GM23248 (cell line): Measurements from ENCODE around the gene TRPM5. TPM values are rescaled to one million over a fixed set of nuclear protein-coding genes. Genes with fewer than 3 reads are reported as not detected.

ENCODE experiments used
- DNase-seq: peaks from one replicate; pipeline ENCODE4 v3.0.0-alpha.2; 2015
- H2AFZ ChIP-seq: fragments of 200-600 bp; sonication (generic); 2 replicates; pipeline ENCODE4 v1.6.1; 2016; ENCODE audit warnings: antibody characterized with exemption
- H3F3A ChIP-seq: fragments of 200-600 bp; sonication (generic); 2 replicates; pipeline ENCODE4 v1.6.1; 2016; ENCODE audit warnings: mild to moderate bottlenecking, antibody characterized with exemption, mixed run types; ENCODE audit not compliant: insufficient read depth
- H3K27ac ChIP-seq: fragments of 200-600 bp; sonication (generic); 2 replicates; pipeline ENCODE4 v1.5.1; 2016; ENCODE audit warnings: mild to moderate bottlenecking
- H3K27me3 ChIP-seq: fragments of 200-600 bp; sonication (generic); replicated peaks from 2 replicates; pipeline ENCODE4 v1.6.1; 2016; ENCODE audit warnings: mild to moderate bottlenecking; ENCODE audit not compliant: insufficient read depth
- H3K36me3 ChIP-seq: fragments of 200-600 bp; sonication (generic); 2 replicates; pipeline ENCODE4 v1.6.1; 2016; ENCODE audit warnings: low read depth, mild to moderate bottlenecking
- H3K4me1 ChIP-seq: fragments of 200-600 bp; sonication (generic); 2 replicates; pipeline ENCODE4 v1.6.1; 2016; ENCODE audit warnings: mild to moderate bottlenecking; ENCODE audit not compliant: insufficient read depth
- H3K4me2 ChIP-seq: fragments of 200-600 bp; sonication (generic); one replicate; pipeline ENCODE4 v1.6.1; 2016; ENCODE audit warnings: mild to moderate bottlenecking; ENCODE audit not compliant: unreplicated experiment
- H3K4me3 ChIP-seq: fragments of 200-600 bp; sonication (generic); 2 replicates; pipeline ENCODE4 v1.5.1; 2016; ENCODE audit warnings: mild to moderate bottlenecking
- H3K79me2 ChIP-seq: fragments of 200-600 bp; sonication (generic); 2 replicates; pipeline ENCODE4 v1.6.1; 2016; ENCODE audit warnings: mild to moderate bottlenecking; ENCODE audit not compliant: insufficient read depth
- H3K9ac ChIP-seq: fragments of 200-600 bp; sonication (generic); 2 replicates; pipeline ENCODE4 v1.6.1; 2016; ENCODE audit warnings: mild to moderate bottlenecking
- H3K9me2 ChIP-seq: fragments of 200-600 bp; sonication (generic); 2 replicates; pipeline ENCODE4 v1.6.1; 2016; ENCODE audit warnings: mixed run types, mild to moderate bottlenecking, moderate library complexity; ENCODE audit not compliant: insufficient read depth
- H3K9me3 ChIP-seq: fragments of 200-600 bp; sonication (generic); one replicate; pipeline ENCODE4 v1.6.1; 2017; ENCODE audit warnings: low read depth
- H4K20me1 ChIP-seq: fragments of 200-600 bp; sonication (generic); 2 replicates; pipeline ENCODE4 v1.6.0; 2016; ENCODE audit not compliant: insufficient read depth
- EZH2 ChIP-seq: fragments of 200-600 bp; sonication (generic); IDR thresholded peaks from 2 replicates; pipeline ENCODE4 v1.6.1; 2018; ENCODE audit warnings: antibody characterized with exemption, mild to moderate bottlenecking; ENCODE audit not compliant: insufficient read depth, poor library complexity, severe bottlenecking
- EZH2phosphoT487 ChIP-seq: fragments of 200-600 bp; sonication (generic); IDR thresholded peaks from 2 replicates; pipeline ENCODE4 v1.6.1; 2018; ENCODE audit warnings: antibody characterized with exemption, moderate library complexity, mild to moderate bottlenecking, low read depth; ENCODE audit not compliant: insufficient read depth
- WGBS, 2 experiments: methylation state at CpG; one replicate each; pipeline ENCODE4 v1.1.6; 2015 to 2017; ENCODE audit warnings: low lambda C conversion rate in 2 of 2, low coverage in 1 of 2; ENCODE audit errors: missing lambda C conversion rate in 2 of 2; 5-methylcytosine and 5-hydroxymethylcytosine counted together
- in situ Hi-C: fragments of 300-500 bp; cut with MboI; formaldehyde crosslinking; loops from 2 replicates; pipeline ENCODE4 v1.15.0; 2020
- polyA plus RNA-seq: library from polyadenylated mRNA; unstranded; fragments of >200 nt; fragmentation: Nextera tagmentation; extraction: Ambion mirVana; gene quantifications from 2 replicates; pipeline ENCODE4 v1.2.1, GENCODE V29; 2016
- total RNA-seq: library from RNA; depleted of rRNA; stranded (reverse); fragments of >200 nt; shearing (Covaris generic); gene quantifications from 2 replicates; pipeline ENCODE4 v1.2.3, GENCODE V29; 2014

Gene TRPM5
- total and polyA plus RNA-seq, 2 experiments from 2014 or later = not detected

DNA sequence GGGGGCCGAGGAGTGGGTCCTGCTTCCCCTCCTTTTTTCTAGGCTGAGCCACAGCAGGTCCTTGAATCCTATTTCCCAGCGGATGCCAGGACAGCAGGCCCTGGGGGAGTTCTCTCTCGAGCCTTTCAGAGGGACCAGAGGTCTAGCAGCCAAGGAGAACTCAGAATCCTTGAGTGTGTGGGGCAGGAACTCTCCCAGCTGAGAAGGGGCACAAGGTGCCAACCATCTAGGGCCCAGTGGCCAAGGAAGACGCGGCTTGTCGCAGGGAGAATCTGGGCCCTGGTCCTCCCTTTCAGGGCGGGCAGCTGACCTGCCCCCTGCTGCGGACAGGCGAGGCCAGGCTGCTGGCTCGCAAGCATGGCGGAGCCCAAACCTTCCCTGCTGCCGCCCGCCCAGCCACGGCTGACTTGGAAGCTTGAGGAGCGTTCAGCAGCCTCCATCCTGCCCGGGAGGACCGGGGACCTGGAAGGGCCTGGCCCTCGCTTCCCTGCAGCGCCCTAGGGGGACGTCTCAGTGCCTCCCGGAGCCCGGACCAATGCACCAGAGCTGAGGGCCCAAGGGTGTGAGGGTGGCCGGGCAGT is 44.7 kb downstream of the TRPM5 start:
- Histone ChIP-seq H3K9me3 (no peaks in the 10 kb centered on the region), H4K20me1 (no peaks in the 10 kb centered on the region), H3K27ac (peak overlapping the region; percentile 96), H3K4me3 (peak overlapping the region; percentile 79), H3F3A (peaks cover 24% of the 10 kb centered on the region), H3K27me3 (no peaks in the 10 kb centered on the region), H3K4me2 (peak overlapping the region; percentile 80), H3K4me1 (peaks cover 20% of the 10 kb centered on the region), H2AFZ (peak overlapping the region; percentile 33; the same call in 1 of the 2 replicates), H3K9me2 (no peaks in the 10 kb centered on the region), H3K79me2 (peaks cover 62% of the 10 kb centered on the region), H3K36me3 (peaks cover 10% of the 10 kb centered on the region; the same call in 1 of the 2 replicates), H3K9ac (peak overlapping the region; percentile 94)
- in situ Hi-C loops = no loop called here
- DNase-seq = peak; percentile 64
- TF ChIP-seq EZH2phosphoT487 = no peak
- no peak for TF ChIP-seq EZH2
- WGBS, 2 experiments = 4 to 5% methylated on average over 21 to 23 of the region's 23 CpGs

GRCh38 chr11:2398664-2399355 is 45.5 kb downstream of the TRPM5 start:
- peaks cover 20% of the 10 kb centered on the region for H3K4me1 ChIP-seq
- H3K27me3 ChIP-seq = no peaks in the 10 kb centered on the region
- H4K20me1 ChIP-seq = no peaks in the 10 kb centered on the region
- in situ Hi-C loops = no loop called here
- H3K79me2 ChIP-seq = peaks cover 68% of the 10 kb centered on the region
- WGBS, 2 experiments = 56 to 62% methylated on average over 7 of the region's 7 CpGs
- H3K9me2 ChIP-seq = no peaks in the 10 kb centered on the region
- no peak overlapping the region for H2AFZ ChIP-seq
- peaks cover 24% of the 10 kb centered on the region for H3F3A ChIP-seq
- peak overlapping the region; percentile 94 for H3K9ac ChIP-seq
- peak overlapping the region; percentile 80 for H3K4me2 ChIP-seq
- TF ChIP-seq EZH2 (no peak), EZH2phosphoT487 (no peak)
- H3K27ac ChIP-seq = peak overlapping the region; percentile 96
- H3K4me3 ChIP-seq = peak overlapping the region; percentile 79
- DNase-seq = no peak
- H3K9me3 ChIP-seq = no peaks in the 10 kb centered on the region
- peaks cover 10% of the 10 kb centered on the region; the same call in 1 of the 2 replicates for H3K36me3 ChIP-seq

GRCh38 chr11:2397005-2397404 is 47.3 kb downstream of the TRPM5 start:
- no peaks in the 10 kb centered on the region for H4K20me1 ChIP-seq
- H3K4me3 ChIP-seq = no peak overlapping the region
- H3K27me3 ChIP-seq = no peaks in the 10 kb centered on the region
- H3K36me3 ChIP-seq = peaks cover 10% of the 10 kb centered on the region; the same call in 1 of the 2 replicates
- no peak overlapping the region for H3K9ac ChIP-seq
- in situ Hi-C loops = no loop called here
- peaks cover 24% of the 10 kb centered on the region for H3F3A ChIP-seq
- no peak overlapping the region for H3K4me2 ChIP-seq
- no peaks in the 10 kb centered on the region for H3K9me3 ChIP-seq
- DNase-seq = no peak
- H3K79me2 ChIP-seq = peaks cover 73% of the 10 kb centered on the region
- peaks cover 16% of the 10 kb centered on the region for H3K4me1 ChIP-seq
- TF ChIP-seq EZH2 (no peak), EZH2phosphoT487 (no peak)
- no peak overlapping the region for H2AFZ ChIP-seq
- no peak overlapping the region for H3K27ac ChIP-seq
- 86 to 87% methylated on average over 12 of the region's 12 CpGs for WGBS, 2 experiments
- H3K9me2 ChIP-seq = no peaks in the 10 kb centered on the region

DNA sequence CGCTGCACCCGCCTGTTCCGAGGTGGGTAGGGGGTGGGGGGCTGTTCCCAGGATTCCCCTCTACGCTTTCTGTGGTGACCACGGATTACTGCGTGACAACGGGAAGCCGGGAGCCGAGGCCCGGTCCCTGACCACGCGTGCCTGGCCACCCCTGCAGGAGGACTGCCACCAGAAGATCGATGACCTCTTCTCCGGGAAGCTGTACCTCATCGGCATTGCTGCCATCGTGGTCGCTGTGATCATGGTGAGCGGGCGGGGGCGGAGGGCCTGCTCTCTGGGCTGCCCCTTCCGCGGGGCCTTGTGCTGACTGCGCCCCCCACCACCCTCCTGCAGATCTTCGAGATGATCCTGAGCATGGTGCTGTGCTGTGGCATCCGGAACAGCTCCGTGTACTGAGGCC is 47.8 kb downstream of the TRPM5 start:
- Histone ChIP-seq H3K9ac (no peak overlapping the region), H3K27me3 (no peaks in the 10 kb centered on the region), H3K36me3 (peaks cover 10% of the 10 kb centered on the region; the same call in 1 of the 2 replicates), H4K20me1 (no peaks in the 10 kb centered on the region), H3F3A (peaks cover 24% of the 10 kb centered on the region), H3K27ac (no peak overlapping the region), H2AFZ (no peak overlapping the region), H3K4me2 (no peak overlapping the region), H3K4me1 (peaks cover 11% of the 10 kb centered on the region), H3K9me2 (no peaks in the 10 kb centered on the region), H3K9me3 (no peaks in the 10 kb centered on the region), H3K79me2 (peaks cover 73% of the 10 kb centered on the region), H3K4me3 (no peak overlapping the region)
- no peak for DNase-seq
- in situ Hi-C loops = no loop called here
- 95% methylated on average over 22 to 26 of the region's 26 CpGs for WGBS, 2 experiments
- TF ChIP-seq EZH2phosphoT487 (no peak), EZH2 (no peak)
